HG03135 (cell line): ENCODE measurements around the gene ATG7.

Experiments used
- ATAC-seq: cut with Tn5 transposase; IDR thresholded peaks from one replicate; pipeline ENCODE4 v1.9.1; 2021; ENCODE audit warnings: mild to moderate bottlenecking, moderate library complexity; ENCODE audit not compliant: unreplicated experiment

The ATG7 gene

GRCh38 chr3:11290743-11291680 is 18.8 kb downstream of the ATG7 start:
- no peak for ATAC-seq

- no peak for ATAC-seq
Measured at GRCh38 chr3:11291808-11292207, 19.6 kb downstream of the ATG7 start.

- ATAC-seq = no peak
Measured at GRCh38 chr3:11297126-11297525, 24.9 kb downstream of the ATG7 start.

- peak; percentile 83 for ATAC-seq
Measured at GRCh38 chr3:11300970-11301369, 28.8 kb downstream of the ATG7 start.

GRCh38 chr3:11302444-11302843 is 30.2 kb downstream of the ATG7 start:
- ATAC-seq = no peak

- ATAC-seq = no peak
Measured at GRCh38 chr3:11304175-11304574, 32.0 kb downstream of the ATG7 start.

- ATAC-seq = no peak
Measured at GRCh38 chr3:11305509-11305908, 33.3 kb downstream of the ATG7 start.

- ATAC-seq = no peak
Measured at GRCh38 chr3:11306817-11307589, 34.8 kb downstream of the ATG7 start.

- no peak for ATAC-seq
Measured at GRCh38 chr3:11307830-11308432, 35.7 kb downstream of the ATG7 start.

- no peak for ATAC-seq
Measured at GRCh38 chr3:11310258-11310657, 38.1 kb downstream of the ATG7 start.

- no peak for ATAC-seq
Measured at GRCh38 chr3:11312166-11312565, 40.0 kb downstream of the ATG7 start.

- no peak for ATAC-seq
Measured at GRCh38 chr3:11317300-11317699, 45.1 kb downstream of the ATG7 start.

GRCh38 chr3:11322931-11323330 is 50.7 kb downstream of the ATG7 start:
- ATAC-seq = no peak

- no peak for ATAC-seq
Measured at GRCh38 chr3:11323813-11324212, 51.6 kb downstream of the ATG7 start.

- ATAC-seq = no peak
Measured at GRCh38 chr3:11327619-11328018, 55.4 kb downstream of the ATG7 start.

- ATAC-seq = no peak
Measured at GRCh38 chr3:11328196-11328945, 56.2 kb downstream of the ATG7 start.

- ATAC-seq = no peak
Measured at GRCh38 chr3:11329777-11330176, 57.6 kb downstream of the ATG7 start.

GRCh38 chr3:11331101-11331500 is 58.9 kb downstream of the ATG7 start:
- ATAC-seq = no peak

- ATAC-seq = peak; percentile 62
Measured at GRCh38 chr3:11335056-11335608, 62.9 kb downstream of the ATG7 start.

GRCh38 chr3:11339541-11339940 is 67.3 kb downstream of the ATG7 start:
- ATAC-seq = no peak

GRCh38 chr3:11346416-11346815 is 74.2 kb downstream of the ATG7 start:
- no peak for ATAC-seq
